ENCODE results near the gene AUTS2. TPM values are rescaled to one million over a fixed set of nuclear protein-coding genes. Genes with fewer than 3 reads are reported as not detected.

Gene AUTS2
- polyA plus RNA-seq, 3 donors, result 0.08 to 0.35 TPM; not detected in 1

DNA sequence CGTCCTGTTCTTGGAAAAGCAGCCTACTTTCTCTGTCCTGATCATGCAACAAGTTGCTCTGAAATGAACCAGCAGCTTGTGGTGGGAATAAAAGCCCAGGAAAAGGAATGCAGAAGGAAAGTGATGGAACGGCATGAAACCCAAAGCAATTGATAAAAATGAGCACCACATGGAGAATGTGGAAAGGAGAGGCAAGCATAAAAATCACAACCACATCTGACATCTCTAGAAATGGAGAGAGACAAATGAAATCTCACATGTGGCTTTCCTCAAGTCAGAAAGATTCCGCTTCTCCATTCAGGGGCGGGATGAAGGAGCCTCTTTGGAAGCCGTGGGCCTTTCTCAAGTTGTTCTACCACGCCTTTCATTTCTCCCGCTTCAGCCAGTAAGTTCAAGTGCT, 902.0 kb downstream of the AUTS2 start:
- no peak overlapping the region for H3K27ac ChIP-seq (ENCODE audit: low read depth in 1 of 2, low read length in 2 of 2)
- H3K36me3 ChIP-seq (replicated peaks in 1 of 2; ENCODE audit: control insufficient read depth in 1 of 2, insufficient read depth in 2 of 2, low read length in 2 of 2), result no peaks in the 10 kb centered on the region
- H3K9ac ChIP-seq (ENCODE audit: insufficient read depth, low read length, poor library complexity, severe bottlenecking), result no peak overlapping the region
- peaks cover 0 to 13% of the 10 kb centered on the region in 2 donors for H3K9me3 ChIP-seq (replicated peaks in 1 of 2; ENCODE audit: control insufficient read depth in 1 of 2, insufficient read depth in 1 of 2, low read length in 2 of 2)
- H2AFZ ChIP-seq (ENCODE audit: insufficient read depth, low read depth, low read length, poor library complexity, severe bottlenecking), result no peak overlapping the region
- H3K27ac Mint-ChIP-seq, result no peak overlapping the region
- WGBS (ENCODE audit: insufficient coverage), result 89% methylated on average over 4 of the region's 7 CpGs
- H3K4me2 ChIP-seq (replicated peaks; ENCODE audit: extremely low read depth, low read length, poor library complexity, severe bottlenecking), result no peak overlapping the region
- DNase-seq, result no peak
- H3K9me3 Mint-ChIP-seq, result peaks cover 0 to 2% (median 0%) of the 10 kb centered on the region in 7 donors
- H4K20me1 ChIP-seq (ENCODE audit: insufficient read depth, low read length), result no peaks in the 10 kb centered on the region
- TF ChIP-seq, protein P1, sequence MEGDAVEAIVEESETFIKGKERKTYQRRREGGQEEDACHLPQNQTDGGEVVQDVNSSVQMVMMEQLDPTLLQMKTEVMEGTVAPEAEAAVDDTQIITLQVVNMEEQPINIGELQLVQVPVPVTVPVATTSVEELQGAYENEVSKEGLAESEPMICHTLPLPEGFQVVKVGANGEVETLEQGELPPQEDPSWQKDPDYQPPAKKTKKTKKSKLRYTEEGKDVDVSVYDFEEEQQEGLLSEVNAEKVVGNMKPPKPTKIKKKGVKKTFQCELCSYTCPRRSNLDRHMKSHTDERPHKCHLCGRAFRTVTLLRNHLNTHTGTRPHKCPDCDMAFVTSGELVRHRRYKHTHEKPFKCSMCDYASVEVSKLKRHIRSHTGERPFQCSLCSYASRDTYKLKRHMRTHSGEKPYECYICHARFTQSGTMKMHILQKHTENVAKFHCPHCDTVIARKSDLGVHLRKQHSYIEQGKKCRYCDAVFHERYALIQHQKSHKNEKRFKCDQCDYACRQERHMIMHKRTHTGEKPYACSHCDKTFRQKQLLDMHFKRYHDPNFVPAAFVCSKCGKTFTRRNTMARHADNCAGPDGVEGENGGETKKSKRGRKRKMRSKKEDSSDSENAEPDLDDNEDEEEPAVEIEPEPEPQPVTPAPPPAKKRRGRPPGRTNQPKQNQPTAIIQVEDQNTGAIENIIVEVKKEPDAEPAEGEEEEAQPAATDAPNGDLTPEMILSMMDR (IDR thresholded peaks at IDR 0.05), result no peak
- H3K36me3 Mint-ChIP-seq, result no peaks in the 10 kb centered on the region
- no peak overlapping the region for H3K4me3 ChIP-seq (replicated peaks in 1 of 3; ENCODE audit: low read depth in 2 of 3, low read length in 3 of 3)
- H3K27me3 Mint-ChIP-seq (ENCODE audit: low read depth in 3 of 3), result no peaks in the 10 kb centered on the region
- H3K79me2 ChIP-seq (ENCODE audit: insufficient read depth, low read length), result no peaks in the 10 kb centered on the region
- no peak overlapping the region for H3K4me3 Mint-ChIP-seq
- intact Hi-C loops (cut with micrococcal nuclease), result no loop called here
- H3K4me1 Mint-ChIP-seq, result no peaks in the 10 kb centered on the region
- no peaks in the 10 kb centered on the region for H3K4me1 ChIP-seq (ENCODE audit: control insufficient read depth in 1 of 2, insufficient read depth in 2 of 2, low read length in 2 of 2)
- H3K27me3 ChIP-seq (ENCODE audit: control insufficient read depth in 2 of 2, insufficient read depth in 2 of 2, low read length in 2 of 2), result no peaks in the 10 kb centered on the region

DNA sequence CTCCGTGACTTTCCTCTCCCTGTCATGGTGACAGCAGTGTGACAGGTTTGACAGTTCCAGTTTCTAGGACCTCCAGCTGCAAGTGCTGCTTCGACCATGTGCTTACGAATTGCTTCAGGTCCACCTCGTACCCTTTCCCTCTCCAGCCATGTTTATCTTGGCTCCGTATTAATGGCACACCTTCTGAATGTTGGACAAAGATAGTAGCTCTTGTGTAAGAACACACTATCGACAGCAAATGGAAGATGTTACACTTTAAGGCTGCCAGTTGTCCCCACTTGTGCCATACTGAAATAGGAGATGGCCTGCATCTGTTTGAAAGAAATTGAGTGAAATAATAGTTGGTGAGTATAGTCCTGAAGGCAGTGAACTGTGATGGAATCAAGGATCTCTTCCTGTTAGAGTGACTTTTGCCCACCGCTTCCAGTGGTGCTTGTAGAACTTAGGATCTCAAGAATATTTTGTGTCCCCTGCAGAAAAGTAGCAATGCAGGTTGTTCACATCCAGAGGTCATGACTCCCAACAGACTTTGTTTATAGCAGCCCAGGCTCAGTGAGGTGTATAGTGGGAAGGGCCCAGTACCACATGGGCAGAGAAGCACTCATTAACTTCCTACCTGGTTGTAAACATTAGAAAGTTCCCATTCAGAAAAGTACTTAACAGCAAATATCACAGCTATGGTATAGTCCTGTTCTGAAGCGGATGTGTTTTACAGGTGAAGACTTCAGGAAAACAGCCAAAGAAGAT, 904.0 kb downstream of the AUTS2 start:
- Mint-ChIP-seq H3K9me3 (peaks cover 0 to 3% (median 0%) of the 10 kb centered on the region in 7 donors), H3K36me3 (no peaks in the 10 kb centered on the region), H3K27ac (peak overlapping the region in 1 of 7 donors; percentile 4), H3K4me1 (no peaks in the 10 kb centered on the region), H3K27me3 (ENCODE audit: low read depth in 3 of 3) (no peaks in the 10 kb centered on the region), H3K4me3 (no peak overlapping the region)
- Histone ChIP-seq H3K9me3 (replicated peaks in 1 of 2; ENCODE audit: control insufficient read depth in 1 of 2, insufficient read depth in 1 of 2, low read length in 2 of 2) (no peaks in the 10 kb centered on the region), H3K4me2 (replicated peaks; ENCODE audit: extremely low read depth, low read length, poor library complexity, severe bottlenecking) (no peak overlapping the region), H3K4me3 (replicated peaks in 1 of 3; ENCODE audit: low read depth in 2 of 3, low read length in 3 of 3) (no peak overlapping the region), H3K27ac (ENCODE audit: low read depth in 1 of 2, low read length in 2 of 2) (no peak overlapping the region), H3K9ac (ENCODE audit: insufficient read depth, low read length, poor library complexity, severe bottlenecking) (no peak overlapping the region), H3K79me2 (ENCODE audit: insufficient read depth, low read length) (no peaks in the 10 kb centered on the region), H4K20me1 (ENCODE audit: insufficient read depth, low read length) (no peaks in the 10 kb centered on the region), H3K27me3 (ENCODE audit: control insufficient read depth in 2 of 2, insufficient read depth in 2 of 2, low read length in 2 of 2) (no peaks in the 10 kb centered on the region), H3K36me3 (replicated peaks in 1 of 2; ENCODE audit: control insufficient read depth in 1 of 2, insufficient read depth in 2 of 2, low read length in 2 of 2) (no peaks in the 10 kb centered on the region), H2AFZ (ENCODE audit: insufficient read depth, low read depth, low read length, poor library complexity, severe bottlenecking) (no peak overlapping the region), H3K4me1 (ENCODE audit: control insufficient read depth in 1 of 2, insufficient read depth in 2 of 2, low read length in 2 of 2) (no peaks in the 10 kb centered on the region)
- 96% methylated on average over 4 of the region's 8 CpGs for WGBS (ENCODE audit: insufficient coverage)
- intact Hi-C loops (cut with micrococcal nuclease), result no loop called here
- TF ChIP-seq, protein P1 (IDR thresholded peaks at IDR 0.05), result no peak
- DNase-seq, result no peak

Measured in CD14-positive monocyte (primary cell).